D721Med (cell line): ENCODE data around the gene SPATA31D4.

Experiments
- DNase-seq: peaks from one replicate; pipeline ENCODE4 v3.0.0; 2011; ENCODE audit warnings: low spot score; ENCODE audit not compliant: insufficient read length
- FAIRE-seq: peaks from 2 replicates; lab custom pipeline; 2011; peaks lifted over from hg19 to GRCh38; lab: Jason Lieb, UNC
- CTCF ChIP-seq: IDR thresholded peaks from 2 replicates; pipeline ENCODE4 v1.5.1; 2012; ENCODE audit warnings: mild to moderate bottlenecking, control low read depth; ENCODE audit not compliant: insufficient read depth; ENCODE audit errors: missing control alignments

Gene SPATA31D4

GRCh38 chr9:81894891-81895290, 33.3 kb upstream of the SPATA31D4 start:
- DNase-seq (no peak), FAIRE-seq (no peak)
- TF ChIP-seq CTCF = no peak

GRCh38 chr9:81896070-81896469, 32.2 kb upstream of the SPATA31D4 start:
- FAIRE-seq = no peak
- no peak for DNase-seq
- no peak for TF ChIP-seq CTCF

GRCh38 chr9:81898851-81899250, 29.4 kb upstream of the SPATA31D4 start:
- TF ChIP-seq CTCF = no peak
- FAIRE-seq (no peak), DNase-seq (no peak)

GRCh38 chr9:81902196-81902595, 26.0 kb upstream of the SPATA31D4 start:
- FAIRE-seq (no peak), DNase-seq (no peak)
- TF ChIP-seq CTCF = no peak

GRCh38 chr9:81902626-81903025, 25.6 kb upstream of the SPATA31D4 start:
- no peak for DNase-seq
- no peak for FAIRE-seq
- TF ChIP-seq CTCF = no peak

- no peak for FAIRE-seq
- TF ChIP-seq CTCF = no peak
- no peak for DNase-seq
Measured at GRCh38 chr9:81906671-81907070, 21.6 kb upstream of the SPATA31D4 start.

GRCh38 chr9:81912135-81912534, 16.1 kb upstream of the SPATA31D4 start:
- TF ChIP-seq CTCF = no peak
- FAIRE-seq (no peak), DNase-seq (no peak)
